Measurements from ENCODE around the gene RPRD1B. TPM values are rescaled to one million over a fixed set of nuclear protein-coding genes. Genes with fewer than 3 reads are reported as not detected.
A peak's percentile ranks its signal among the peaks of the same experiment; 100 is the strongest.
"Not testable (repeated sequence)": the region's sequence is repeated elsewhere in the genome, so short reads cannot be mapped to it uniquely, and the experiment has no call there.

Gene RPRD1B
- total RNA-seq, 1 donor from 2014 or later = 74.2 TPM

- ATAC-seq (ENCODE audit: poor library complexity) (peak; percentile 53), DNase-seq (no peak)
- intact Hi-C loops (cut with DNase I) = no loop called here
These were observed 51.5 kb downstream of the RPRD1B start for GRCh38 chr20:38085026-38085425.

GRCh38 chr20:38089500-38089899, 56.0 kb downstream of the RPRD1B start:
- ATAC-seq (ENCODE audit: poor library complexity) (no peak), DNase-seq (no peak)
- intact Hi-C loops (cut with DNase I) = no loop called here

- DNase-seq (no peak), ATAC-seq (ENCODE audit: poor library complexity) (no peak)
- intact Hi-C loops (cut with DNase I) = no loop called here
These were observed 56.5 kb downstream of the RPRD1B start for GRCh38 chr20:38090061-38090460.

GRCh38 chr20:38091441-38092216, 58.1 kb downstream of the RPRD1B start:
- DNase-seq (peak; percentile 56), ATAC-seq (ENCODE audit: poor library complexity) (peak; percentile 69)
- intact Hi-C loops (cut with DNase I) = no loop called here

GRCh38 chr20:38092260-38092857, 58.8 kb downstream of the RPRD1B start:
- intact Hi-C loops (cut with DNase I) = no loop called here

GRCh38 chr20:38092915-38093314, 59.4 kb downstream of the RPRD1B start:
- DNase-seq (no peak), ATAC-seq (ENCODE audit: poor library complexity) (no peak)
- intact Hi-C loops (cut with DNase I) = no loop called here

More at GRCh38 chr20:38092260-38092857, 58.8 kb downstream of the RPRD1B start:
- DNase-seq (no peak), ATAC-seq (ENCODE audit: poor library complexity) (peak; percentile 36)

- ATAC-seq (ENCODE audit: poor library complexity) (no peak), DNase-seq (no peak)
- intact Hi-C loops (cut with DNase I) = no loop called here
These were observed 60.1 kb downstream of the RPRD1B start for GRCh38 chr20:38093641-38094077.

GRCh38 chr20:38094373-38094891, 60.9 kb downstream of the RPRD1B start:
- DNase-seq (peak; percentile 67), ATAC-seq (ENCODE audit: poor library complexity) (peak; percentile 48)
- intact Hi-C loops (cut with DNase I) = no loop called here

- intact Hi-C loops (cut with DNase I) = no loop called here
- DNase-seq (no peak), ATAC-seq (ENCODE audit: poor library complexity) (peak; percentile 2)
These were observed 61.6 kb downstream of the RPRD1B start for GRCh38 chr20:38095017-38095686.

GRCh38 chr20:38098952-38099351, 65.4 kb downstream of the RPRD1B start:
- DNase-seq (no peak), ATAC-seq (ENCODE audit: poor library complexity) (no peak)
- intact Hi-C loops (cut with DNase I) = no loop called here

- ATAC-seq (ENCODE audit: poor library complexity); DNase-seq; intact Hi-C loops (cut with DNase I): not testable (repeated sequence)
These were observed 68.7 kb downstream of the RPRD1B start for GRCh38 chr20:38102206-38102605.

GRCh38 chr20:38104285-38104684, 70.7 kb downstream of the RPRD1B start:
- ATAC-seq (ENCODE audit: poor library complexity) (no peak), DNase-seq (no peak)
- intact Hi-C loops (cut with DNase I) = no loop called here

- intact Hi-C loops (cut with DNase I) = no loop called here
- ATAC-seq (ENCODE audit: poor library complexity) (no peak), DNase-seq (no peak)
These were observed 72.9 kb downstream of the RPRD1B start for GRCh38 chr20:38106461-38106860.

- intact Hi-C loops (cut with DNase I); ATAC-seq (ENCODE audit: poor library complexity); DNase-seq: not testable (repeated sequence)
These were observed 73.8 kb downstream of the RPRD1B start for GRCh38 chr20:38107386-38107785.

GRCh38 chr20:38107916-38108315, 74.4 kb downstream of the RPRD1B start:
- DNase-seq; ATAC-seq (ENCODE audit: poor library complexity); intact Hi-C loops (cut with DNase I): not testable (repeated sequence)

- intact Hi-C loops (cut with DNase I) = no loop called here
- ATAC-seq (ENCODE audit: poor library complexity) = peak; percentile 70
These were observed 75.0 kb downstream of the RPRD1B start for GRCh38 chr20:38108438-38108985.

GRCh38 chr20:38108986-38109541, 75.5 kb downstream of the RPRD1B start:
- DNase-seq = peak; percentile 86
- peak; percentile 60 for ATAC-seq (ENCODE audit: poor library complexity)
- intact Hi-C loops (cut with DNase I) = no loop called here

More at GRCh38 chr20:38108438-38108985, 75.0 kb downstream of the RPRD1B start:
- DNase-seq = peak; percentile 78

GRCh38 chr20:38109591-38110524, 76.3 kb downstream of the RPRD1B start:
- ATAC-seq (ENCODE audit: poor library complexity) (peak; percentile 86), DNase-seq (peak; percentile 83)
- intact Hi-C loops (cut with DNase I) = no loop called here

Data from Right ventricle myocardium superior (tissue), 1 donor.